ENCODE measurements around the gene MRS2.
A peak's percentile ranks its signal among the peaks of the same experiment; 100 is the strongest.
"Not testable (repeated sequence)": the region's sequence is repeated elsewhere in the genome, so short reads cannot be mapped to it uniquely, and the experiment has no call there.

Gene MRS2

DNA sequence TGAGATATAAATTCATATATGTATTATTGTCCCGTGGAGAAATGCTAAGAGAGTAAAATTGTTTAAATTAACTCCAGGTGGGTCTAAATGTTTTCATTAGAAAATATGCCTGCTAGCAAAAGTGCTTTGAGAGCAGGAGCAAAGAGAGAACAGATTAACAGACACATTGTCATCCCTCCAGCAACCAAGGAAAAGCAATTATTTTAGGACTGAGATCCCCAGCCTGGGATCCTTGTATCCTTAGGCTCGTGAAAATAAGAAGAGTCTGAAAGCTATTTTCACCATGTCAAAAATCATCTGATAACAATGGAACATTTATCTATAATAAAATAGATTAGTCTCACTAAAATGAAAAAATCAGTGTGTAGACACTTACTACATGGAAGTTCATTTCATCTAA is 11.5 kb upstream of the MRS2 start:
- no peak for DNase-seq

DNA sequence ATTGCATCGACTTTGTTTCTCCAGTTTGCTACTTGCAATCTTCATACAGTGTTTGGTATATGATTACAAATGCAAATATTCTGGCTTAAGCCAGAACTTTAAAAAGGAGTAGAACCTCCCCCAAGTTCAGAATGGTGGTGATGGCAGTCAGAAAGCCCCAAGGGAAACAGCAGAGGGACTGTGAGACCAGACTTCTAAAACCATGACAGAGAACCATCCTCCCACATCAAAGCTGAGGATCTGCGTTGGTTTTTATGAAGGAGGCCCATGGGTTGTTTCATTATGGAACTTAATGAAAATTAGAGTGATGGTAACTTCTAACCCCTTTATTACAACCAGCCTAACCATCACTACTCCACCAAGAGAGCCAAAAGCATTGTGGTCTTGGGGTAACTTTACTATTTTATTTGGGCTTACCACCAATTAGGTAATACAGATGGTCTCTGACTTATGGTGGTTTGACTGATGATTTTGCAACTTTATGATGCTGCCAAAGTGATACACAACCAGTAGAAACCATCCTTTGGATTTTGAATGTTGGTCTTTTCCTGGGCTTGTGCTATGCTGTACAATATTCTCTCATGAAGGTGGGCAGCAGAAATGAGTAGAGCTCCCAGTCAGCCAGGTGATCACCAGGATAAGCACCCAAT is 10.9 kb upstream of the MRS2 start:
- no peak for DNase-seq

DNA sequence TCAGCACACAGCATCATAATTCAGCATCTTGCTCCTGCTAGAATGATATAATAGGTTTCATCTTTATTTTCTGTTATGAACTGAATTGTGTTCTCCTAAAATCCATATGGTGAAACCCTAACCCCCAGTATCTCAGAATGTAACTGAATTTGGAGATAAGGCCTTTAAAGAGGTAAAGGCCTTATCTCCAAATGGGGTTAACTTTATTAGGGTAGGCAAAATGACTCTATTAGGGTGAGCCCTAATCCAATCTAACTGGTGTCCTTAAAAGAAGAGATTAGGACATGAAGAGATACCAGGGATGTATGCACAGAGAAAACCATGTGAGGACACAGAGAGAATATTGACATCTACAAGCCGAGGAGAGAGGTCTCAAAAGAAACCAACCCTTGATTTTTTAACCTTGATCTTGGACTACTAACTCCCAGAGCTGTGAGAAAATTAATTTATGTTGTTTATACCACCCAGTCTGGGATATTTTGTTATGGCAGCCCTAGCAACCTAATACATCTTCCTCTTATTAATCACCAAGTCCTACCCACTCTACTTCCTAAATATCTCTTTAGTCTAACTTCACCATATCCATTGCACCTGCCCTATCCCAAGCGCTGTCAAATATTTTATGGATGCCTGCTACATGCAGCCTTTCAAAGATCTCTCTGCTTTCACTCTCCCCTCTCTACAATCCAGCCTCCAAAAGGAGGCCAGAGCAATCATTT is 8.5 kb upstream of the MRS2 start:
- no peak for DNase-seq

DNA sequence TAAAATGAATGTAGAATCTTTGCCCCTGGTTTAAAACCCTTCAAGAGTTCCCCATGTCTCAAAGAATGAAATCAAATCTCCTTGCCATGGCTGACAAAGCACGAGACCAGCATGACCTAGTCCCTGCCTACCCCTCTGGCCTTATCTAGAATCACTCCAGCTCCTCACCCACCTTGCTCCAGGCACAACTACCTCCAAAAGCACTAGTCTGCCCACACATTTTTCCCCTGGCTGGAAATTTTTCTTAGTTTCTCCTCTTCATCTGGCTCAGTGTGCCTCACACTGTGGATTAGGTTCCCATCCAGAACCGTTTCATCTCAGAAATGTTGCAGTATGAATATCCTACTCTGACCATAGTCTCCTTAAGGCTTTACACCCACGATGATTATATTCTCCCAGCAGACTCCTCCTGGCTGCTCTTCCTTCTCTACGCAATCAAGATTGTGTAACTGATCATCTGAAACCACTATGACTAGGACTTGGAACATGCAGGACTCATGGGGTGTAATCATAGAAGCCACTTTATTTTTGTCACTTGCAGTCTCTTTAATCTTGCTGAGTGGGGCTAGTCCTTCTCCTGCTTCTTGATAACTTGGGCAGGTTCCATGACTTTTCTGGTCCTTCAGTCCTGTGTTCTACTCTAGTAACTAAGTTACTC is 7.8 kb upstream of the MRS2 start:
- DNase-seq = no peak

DNA sequence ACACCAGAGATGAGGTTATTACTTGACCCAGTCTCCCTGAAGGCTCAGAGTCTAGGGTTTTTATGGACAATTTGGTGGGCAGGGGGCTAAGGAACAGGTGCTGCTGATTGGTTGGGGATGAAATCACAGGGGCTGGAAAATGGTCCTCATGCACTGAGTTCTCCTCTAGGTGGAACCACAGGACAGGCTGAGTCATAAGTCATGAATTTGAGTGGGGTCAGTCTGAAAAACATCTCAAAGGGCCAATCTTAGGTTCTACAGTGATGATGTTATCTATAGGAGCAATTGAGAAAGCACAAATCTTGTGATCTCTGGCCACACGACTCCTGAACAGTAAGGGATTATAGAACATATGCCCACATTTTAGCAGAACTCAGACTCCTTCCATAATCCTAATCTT is 5.9 kb upstream of the MRS2 start:
- DNase-seq = no peak

DNA sequence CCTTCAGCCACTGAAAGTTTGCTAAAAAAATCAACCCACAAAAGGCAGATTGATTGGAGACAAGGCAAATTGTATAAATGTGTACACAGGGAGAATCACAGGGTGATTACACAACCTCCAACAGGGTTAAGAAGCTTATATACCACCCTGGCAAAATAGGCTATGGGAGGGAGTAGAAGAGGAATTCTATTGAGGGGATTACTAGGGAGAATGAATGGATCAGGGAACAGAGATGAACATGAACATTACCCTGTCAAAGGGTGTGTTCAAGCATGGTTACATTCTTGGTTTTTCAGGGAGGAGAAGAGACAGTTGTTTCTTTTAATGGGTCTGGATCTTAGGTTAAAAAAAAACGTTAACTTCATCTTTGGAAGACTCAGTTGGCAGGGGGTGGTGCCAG is 5.1 kb upstream of the MRS2 start:
- DNase-seq = no peak

DNA sequence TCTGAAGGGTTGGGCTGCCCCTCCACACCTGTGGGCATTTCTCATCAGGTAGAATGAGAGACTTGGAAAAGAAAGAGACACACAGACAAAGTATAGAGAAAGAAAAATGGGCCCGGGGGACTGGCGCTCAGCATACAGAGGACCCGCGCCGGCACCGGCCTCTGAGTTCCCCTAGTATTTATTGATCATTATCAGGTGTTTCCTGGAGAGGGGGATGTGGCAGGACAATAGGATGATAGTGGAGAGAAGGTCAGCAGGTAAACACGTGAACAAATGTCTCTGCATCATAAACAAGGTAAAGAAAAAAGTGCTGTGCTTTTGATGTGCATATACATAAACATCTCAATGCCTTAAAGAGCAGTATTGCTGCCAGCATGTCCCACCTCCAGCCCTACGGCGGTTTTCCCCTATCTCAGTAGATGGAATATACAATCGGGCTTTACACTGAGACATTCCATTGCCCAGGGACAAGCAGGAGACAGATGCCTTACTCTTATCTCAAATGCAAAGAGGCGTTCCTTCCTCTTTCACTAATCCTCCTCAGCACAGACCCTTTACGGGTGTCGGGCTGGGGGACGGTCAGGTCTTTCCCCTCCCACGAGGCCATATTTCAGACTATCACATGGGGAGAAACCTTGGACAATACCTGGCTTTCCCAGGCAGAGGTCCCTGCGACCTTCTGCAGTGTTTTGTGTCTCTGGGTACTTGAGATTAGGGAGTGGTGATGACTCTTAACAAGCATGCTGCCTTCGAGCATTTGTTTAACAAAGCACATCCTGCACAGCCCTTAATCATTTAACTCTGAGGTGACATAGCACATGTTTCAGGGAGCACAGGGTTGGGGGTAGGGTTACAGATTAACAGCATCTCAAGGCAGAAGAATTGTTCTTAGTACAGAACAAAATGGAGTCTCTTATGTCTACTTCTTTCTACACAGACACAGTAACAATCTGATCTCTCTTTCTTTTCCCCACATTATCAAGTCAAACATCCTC is 2.4 kb upstream of the MRS2 start:
- DNase-seq = not testable (repeated sequence)

DNA sequence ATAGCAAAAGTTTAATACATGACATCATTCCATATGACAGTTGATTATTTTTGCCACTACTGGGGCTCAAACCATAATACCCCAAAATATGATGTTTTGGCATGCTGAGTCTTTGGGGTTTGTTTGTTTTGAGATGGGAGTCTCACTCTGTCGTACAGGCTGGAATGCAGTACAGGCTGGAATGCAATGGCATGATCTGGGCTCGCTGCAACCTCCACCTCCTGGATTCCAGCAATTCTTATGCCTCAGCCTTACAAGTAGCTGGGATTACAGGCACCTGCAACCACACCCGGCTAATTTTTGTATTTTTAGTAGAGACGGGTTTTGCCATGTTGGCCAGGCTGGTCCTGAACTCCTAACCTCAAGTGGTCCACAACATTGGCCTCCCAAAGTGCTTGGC is 1.3 kb upstream of the MRS2 start:
- no peak for DNase-seq

DNA sequence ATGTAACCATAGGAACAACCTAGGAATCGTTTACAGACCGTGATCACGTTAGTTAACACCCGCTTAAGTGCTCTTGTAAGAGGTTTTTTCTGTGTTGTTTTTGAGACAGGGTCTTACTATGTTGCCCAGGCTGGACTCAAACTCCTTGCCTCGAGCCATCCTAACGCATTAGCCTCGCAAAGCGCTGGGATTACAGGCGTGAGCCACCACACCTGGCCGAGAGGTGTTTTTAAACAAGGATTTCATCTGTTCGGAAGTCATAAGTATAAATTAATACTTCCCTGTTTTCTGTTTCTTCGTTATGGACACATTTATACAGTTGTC is 727 bp downstream of the MRS2 start:
- DNase-seq = peak; percentile 54

DNA sequence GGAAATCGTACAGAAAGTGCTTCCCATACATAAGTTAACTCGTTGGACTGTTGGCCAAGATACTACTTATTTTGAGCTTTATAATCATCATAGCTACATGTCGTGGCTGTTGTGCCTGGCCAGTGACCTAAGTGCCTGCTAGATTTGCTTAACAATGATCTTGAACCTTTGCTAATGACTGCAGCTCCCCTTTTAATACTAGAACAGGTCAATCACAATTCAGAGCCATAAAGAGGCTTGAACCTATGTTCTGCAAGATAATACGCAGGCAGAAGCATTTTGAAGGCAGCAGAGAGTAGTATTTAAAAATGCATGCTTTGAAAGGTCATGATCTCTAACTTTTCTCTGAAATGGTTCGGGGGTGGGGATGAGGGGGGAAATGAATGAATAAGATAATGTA is 2.5 kb downstream of the MRS2 start:
- no peak for DNase-seq

DNA sequence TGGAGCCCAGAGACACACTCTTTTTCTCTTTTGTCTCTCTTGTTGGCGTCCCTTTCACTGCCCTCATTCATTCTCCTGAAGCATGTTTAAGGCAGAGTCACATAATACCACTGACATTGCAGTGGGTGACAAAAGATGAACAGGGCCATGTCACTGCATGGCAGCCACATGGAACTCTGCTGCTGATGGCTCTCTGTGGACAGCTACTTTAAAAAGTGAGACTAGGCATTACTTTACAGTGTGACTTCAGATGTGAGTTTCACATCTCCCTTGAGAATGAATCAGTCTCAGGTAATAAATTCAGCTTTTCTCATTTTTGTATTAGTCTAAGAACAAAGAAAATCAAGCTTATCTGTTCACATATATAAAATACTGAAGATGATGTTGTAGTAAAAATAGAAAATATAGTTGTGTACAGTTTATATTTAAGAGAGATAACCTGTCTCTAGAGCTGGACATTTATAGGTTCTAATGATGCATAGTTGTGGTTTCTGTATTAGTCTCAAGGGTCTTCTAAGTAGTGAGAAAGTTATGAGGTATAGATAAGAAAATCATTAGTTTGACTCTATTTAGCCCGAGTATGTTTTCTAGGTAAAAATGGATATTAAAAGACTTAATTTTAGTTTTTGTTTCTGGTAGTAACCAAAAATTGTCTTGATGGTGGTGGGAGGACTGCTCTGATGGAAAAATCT is 6.1 kb downstream of the MRS2 start:
- no peak for DNase-seq

DNA sequence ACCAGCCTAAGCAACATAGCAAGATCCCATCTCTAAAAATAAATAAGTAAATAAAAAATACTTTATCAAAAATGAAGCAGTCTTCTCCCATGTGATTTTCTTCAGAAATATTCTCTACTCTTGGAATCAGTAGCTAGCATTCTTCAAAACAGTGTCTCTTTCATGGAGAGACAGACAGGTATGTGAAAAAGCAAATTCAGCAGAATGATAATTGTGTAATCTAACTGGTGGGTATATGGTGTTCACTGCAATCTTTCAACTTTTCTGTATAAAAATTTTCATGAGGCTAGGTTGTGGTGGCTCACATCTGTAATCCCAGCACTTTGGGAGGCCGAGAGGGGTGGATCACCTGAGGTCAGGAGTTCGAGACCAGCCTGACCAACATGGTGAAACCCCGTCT is 7.9 kb downstream of the MRS2 start:
- no peak for DNase-seq

DNA sequence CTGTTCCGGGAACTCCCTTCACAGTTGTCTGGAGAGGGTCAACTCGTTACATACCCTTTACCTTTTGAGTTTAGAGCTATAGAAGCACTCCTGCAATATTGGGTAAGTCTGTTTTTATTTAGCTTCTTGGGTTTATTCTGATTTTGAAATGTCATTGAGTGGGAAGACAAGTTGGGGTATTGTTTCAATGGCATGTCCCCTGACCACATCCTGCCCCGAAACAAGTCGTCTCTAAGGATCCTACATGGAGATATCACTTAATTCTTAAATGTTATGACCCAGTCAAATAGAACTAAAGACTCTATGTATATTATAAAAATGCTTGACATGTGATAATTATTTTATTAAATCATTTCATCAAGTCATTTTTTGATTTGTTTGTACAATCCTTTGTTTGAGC is 9.6 kb downstream of the MRS2 start:
- DNase-seq = no peak

DNA sequence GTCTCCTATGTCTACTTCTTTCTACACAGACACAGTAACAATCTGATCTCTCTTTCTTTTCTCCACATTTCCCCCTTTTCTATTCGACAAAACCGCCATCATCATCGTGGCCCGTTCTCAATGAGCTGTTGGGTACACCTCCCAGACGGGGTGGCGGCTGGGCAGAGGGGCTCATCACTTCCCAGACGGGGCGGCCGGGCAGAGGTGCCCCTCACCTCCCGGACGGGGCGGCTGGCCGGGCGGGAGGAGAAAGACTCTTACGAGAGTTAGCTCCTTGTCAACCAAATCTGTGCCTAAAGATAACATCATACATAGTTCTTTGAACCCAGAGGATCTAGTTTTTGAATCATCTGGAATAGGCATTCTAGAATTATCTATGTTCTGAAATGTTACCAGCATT is 11.8 kb downstream of the MRS2 start:
- not testable (repeated sequence) for DNase-seq

DNA sequence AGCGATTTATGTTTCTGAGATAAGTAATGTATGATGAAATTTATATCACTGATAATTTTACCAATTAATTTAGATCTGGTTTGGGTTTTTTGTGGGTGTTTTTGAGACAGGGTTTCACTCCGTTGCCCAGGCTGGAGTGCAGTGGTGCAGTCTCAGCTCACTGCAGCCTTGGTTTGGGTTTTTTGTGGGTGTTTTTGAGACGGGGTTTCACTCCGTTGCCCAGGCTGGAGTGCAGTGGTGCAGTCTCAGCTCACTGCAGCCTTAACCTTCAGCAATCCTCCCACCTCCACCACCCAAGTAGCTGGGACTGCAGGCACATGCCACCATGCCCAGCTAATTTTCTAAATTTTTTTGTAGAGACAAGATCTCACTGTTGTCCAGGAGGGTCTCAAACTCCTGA is 13.0 kb downstream of the MRS2 start:
- DNase-seq = no peak

DNA sequence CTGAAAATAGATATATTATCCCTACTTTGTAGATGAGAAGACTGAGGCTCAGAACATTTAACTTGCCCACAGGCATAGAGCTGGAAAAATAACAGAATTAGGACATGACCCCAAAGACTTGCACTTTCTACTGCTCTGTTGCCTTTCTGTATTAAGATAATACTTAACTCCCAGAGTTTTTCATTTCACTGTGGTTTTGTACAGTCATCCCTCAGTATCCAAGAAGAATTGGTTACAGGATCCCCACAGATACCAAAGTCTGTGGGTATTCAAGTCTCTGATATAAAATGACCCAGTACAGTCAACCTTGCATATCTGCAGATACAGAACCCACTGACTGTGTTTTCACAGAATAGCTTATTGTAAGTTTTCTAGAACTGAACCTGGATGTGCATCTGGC is 16.8 kb downstream of the MRS2 start:
- DNase-seq = no peak

DNA sequence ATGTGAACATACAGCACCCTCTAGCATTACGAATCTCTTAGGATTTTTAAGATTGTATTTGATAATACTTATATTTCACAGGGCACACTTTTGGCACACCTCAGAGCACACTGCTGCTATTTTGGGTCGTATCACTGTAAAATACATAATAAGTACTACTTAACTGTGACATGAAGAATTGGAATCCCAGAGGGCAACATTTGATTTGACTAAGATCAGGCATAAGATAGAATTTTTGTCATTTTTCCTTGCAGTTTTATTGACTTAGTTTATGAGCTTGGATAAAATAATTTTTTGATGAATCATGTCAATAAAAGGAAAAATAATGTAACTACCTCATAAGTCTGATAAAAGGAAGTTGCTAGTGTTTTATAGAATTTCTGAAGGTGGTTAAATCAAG is 22.4 kb downstream of the MRS2 start:
- DNase-seq = no peak

DNA sequence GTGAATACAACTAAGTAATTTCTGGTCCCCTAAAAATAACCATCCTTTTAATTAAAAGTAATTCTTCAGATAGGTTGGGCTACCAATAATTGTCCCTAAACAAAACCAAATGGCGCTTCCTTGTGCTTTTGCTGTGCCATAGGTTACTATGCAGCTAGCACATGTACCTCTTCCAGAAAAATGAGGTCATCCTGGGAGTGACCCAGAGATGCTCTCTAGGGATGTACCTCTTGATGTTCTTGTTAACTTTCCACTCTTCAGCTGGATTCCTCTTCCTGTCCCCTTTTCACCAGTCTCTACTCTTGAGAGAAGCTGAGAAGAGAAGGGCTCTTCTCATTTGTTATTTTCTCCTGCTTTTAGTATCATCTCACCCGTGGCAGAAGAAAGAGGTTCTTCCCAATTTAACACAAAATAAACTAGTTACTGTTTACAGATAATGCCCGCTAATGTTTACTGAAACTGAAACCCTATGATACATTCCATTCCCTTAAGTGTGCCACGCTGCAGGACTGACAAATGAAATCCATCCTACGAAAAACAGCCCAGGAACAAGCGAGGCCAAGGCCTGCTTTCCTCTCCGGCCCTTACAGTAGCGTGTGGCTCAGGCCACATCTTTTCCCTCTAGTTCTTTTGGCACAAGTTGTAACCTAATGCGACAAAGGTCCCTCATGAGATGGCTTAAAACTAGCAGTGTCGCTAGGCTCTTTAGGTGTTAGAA is 24.2 kb downstream of the MRS2 start:
- DNase-seq = no peak

DNA sequence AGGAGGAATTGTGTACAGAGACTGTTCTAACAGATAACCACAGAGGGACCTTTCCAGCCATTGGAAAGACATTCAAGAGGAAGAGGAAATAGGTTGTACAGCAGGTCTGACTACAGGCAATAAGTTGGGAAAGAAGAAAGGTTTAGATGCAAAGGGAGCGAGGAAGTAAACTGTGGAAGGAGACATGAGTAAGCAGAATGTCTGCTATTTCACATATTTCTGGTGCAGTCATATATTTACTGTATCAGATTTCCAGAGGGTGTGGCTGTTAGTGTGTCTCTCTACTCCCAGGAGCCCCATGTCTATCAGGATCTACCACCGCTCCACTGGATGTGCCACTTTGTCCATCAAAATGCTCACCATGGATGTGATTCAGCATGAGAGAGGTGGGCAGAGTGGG is 25.9 kb downstream of the MRS2 start:
- DNase-seq = no peak

DNA sequence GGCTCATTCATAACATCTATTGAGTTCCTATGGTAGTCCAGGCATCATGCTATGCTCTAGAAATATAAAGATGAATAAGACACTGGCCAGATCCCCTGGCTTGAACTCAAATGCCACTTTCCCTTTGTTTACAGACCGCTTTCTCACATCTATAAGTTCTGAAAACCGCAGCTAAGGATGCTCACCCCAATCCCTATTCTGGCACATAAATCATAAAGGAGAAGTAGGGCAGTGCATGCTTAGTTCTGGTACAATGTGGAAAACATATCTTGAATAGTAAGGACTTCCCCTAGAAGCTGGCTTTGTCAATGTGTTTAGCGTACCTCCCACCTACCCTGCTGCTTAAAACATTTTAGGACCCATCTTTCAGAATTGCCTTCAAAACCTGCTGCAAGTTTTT is 26.4 kb downstream of the MRS2 start:
- DNase-seq = no peak

DNA sequence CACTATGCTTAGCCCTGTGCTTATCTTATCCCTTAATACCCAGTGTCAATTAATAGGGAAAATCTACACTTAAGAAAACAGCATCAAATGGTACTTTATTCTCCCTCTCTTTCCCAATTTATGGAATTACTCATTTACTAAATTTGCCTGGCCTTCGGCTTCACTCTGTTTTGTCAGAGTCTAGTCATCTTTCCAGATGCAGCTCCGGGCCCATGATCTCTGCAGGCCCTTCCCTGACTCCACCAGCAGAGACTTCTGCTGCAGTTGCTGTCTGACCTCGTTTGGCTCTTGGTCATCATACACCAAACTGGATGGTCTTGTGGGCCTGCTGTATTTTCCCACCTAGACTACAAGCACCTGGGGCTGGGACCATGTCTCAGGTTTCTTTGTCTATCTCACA is 27.4 kb downstream of the MRS2 start:
- no peak for DNase-seq

DNA sequence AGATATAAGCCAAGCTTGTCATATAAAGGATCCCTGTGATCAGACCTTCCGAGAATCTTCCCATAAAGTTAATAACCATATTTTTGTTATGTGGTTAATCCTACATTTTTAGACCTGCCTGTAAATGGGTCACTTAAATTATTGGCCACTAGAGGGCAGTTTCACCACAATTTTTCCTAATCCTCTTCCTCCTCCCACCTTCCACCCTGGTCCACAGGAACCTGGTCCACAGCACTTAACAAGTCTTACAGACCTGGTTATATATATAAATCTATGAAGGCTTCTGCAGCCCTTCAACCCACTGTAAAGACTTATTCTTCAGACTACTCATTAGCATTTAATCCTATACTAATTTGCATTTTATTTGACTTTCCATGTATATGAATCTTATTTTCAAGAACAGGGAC is 28.3 kb downstream of the MRS2 start:
- DNase-seq = peak; percentile 71

Data from NCI-H2029 (cell line).